Erythroblast (primary cell): ENCODE data around the gene DSCAM.

Experiments
- GATA1 ChIP-seq: IDR thresholded peaks from 2 replicates; pipeline ENCODE4 v1.6.1; 2011; ENCODE audit warnings: low read depth, mild to moderate bottlenecking, control low read depth, low read length, moderate library complexity
- POLR2A ChIP-seq: IDR thresholded peaks from 2 replicates; pipeline ENCODE4 v1.6.1; 2011; ENCODE audit warnings: mild to moderate bottlenecking, low read length

DNA sequence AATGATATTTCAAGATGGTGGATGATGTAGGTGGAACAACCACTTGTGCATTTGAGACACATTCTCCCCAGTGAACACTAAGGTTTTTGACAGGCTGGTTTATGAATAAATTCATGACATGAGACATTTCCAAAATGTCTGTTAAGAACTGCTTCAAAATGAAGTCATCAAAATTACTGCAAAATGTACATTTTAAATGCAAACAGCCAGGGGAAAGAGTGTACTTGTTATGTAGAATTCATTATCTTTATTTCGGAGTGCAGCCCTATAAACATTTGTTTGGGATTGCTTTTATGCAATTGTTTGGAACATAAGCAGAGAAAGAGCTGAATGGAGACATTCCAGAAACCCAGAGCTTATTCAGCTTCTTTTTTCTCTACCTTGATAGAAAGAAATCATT lies 49.5 kb downstream of the DSCAM start:
- TF ChIP-seq POLR2A (no peak), GATA1 (no peak)
